Vagina (tissue), 2 donors: ENCODE results near the gene LTB4R.

Experiments used
- POLR2A ChIP-seq, 2 donors: fragments of 450-650 bp; IDR thresholded peaks; one replicate each; pipeline ENCODE4 v1.6.1; 2017; ENCODE audit warnings: antibody characterized with exemption in 2 of 2, mild to moderate bottlenecking in 2 of 2, moderate library complexity in 2 of 2
- POLR2AphosphoS5 ChIP-seq, 2 donors: sonication (generic); formaldehyde crosslinking; IDR thresholded peaks; one replicate each; pipeline ENCODE4 v1.9.0; 2017; ENCODE audit warnings: antibody characterized with exemption in 2 of 2, mild to moderate bottlenecking in 2 of 2, low read depth in 1 of 2; ENCODE audit not compliant: insufficient read depth in 1 of 2
- TF ChIP-seq, protein P1 (sequence below), 3 experiments: fragments of 450-650 bp in 2 of 3; fragments of 200-600 bp in 1 of 3; sonication (generic) in 1 of 3; IDR thresholded peaks; one replicate each; pipeline ENCODE4 v1.5.1; 2017 to 2019; ENCODE audit warnings: antibody characterized with exemption in 3 of 3, mild to moderate bottlenecking in 2 of 3, moderate library complexity in 2 of 3

DNA sequence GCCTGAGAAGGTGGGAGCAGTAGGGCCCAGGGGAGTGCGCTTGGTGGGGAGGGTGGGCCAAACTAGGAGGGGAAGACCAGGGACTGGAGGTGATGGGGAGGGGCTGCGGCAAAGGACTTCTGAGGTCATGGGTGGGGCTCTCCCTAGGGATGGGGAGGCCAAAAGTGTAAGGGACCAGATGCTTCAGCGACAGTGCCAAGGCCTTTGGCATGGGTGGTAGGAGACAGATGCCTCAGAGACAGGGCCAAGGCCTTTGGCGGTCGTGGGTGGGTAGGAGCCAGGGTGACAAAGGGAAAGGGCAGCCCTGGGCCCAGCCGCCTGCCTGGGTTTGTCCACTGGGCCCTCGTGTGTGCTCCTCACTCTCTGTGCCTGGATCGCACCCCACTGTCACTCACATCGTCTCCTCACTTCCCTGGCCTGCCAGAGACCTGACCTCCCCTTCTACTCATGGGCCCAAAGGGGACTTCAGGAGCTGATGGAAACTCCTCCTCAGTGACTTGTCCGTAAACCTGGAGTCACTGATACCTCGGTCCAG is 26.7 kb upstream of the LTB4R start:
- TF ChIP-seq, protein P1, sequence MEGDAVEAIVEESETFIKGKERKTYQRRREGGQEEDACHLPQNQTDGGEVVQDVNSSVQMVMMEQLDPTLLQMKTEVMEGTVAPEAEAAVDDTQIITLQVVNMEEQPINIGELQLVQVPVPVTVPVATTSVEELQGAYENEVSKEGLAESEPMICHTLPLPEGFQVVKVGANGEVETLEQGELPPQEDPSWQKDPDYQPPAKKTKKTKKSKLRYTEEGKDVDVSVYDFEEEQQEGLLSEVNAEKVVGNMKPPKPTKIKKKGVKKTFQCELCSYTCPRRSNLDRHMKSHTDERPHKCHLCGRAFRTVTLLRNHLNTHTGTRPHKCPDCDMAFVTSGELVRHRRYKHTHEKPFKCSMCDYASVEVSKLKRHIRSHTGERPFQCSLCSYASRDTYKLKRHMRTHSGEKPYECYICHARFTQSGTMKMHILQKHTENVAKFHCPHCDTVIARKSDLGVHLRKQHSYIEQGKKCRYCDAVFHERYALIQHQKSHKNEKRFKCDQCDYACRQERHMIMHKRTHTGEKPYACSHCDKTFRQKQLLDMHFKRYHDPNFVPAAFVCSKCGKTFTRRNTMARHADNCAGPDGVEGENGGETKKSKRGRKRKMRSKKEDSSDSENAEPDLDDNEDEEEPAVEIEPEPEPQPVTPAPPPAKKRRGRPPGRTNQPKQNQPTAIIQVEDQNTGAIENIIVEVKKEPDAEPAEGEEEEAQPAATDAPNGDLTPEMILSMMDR (IDR thresholded peaks at IDR 0.05), result no peak
- TF ChIP-seq POLR2A (IDR thresholded peaks at IDR 0.05) (no peak), POLR2AphosphoS5 (IDR thresholded peaks at IDR 0.05; ENCODE audit: insufficient read depth in 1 of 2, low read depth in 1 of 2) (no peak)
